GM18870 (cell line): Measurements from ENCODE around the gene EP400.

ENCODE experiments used
- ATAC-seq: cut with Tn5 transposase; IDR thresholded peaks from one replicate; pipeline ENCODE4 v1.9.1; 2021; ENCODE audit warnings: moderate library complexity; ENCODE audit not compliant: unreplicated experiment

The EP400 gene

GRCh38 chr12:132108211-132108832 is 158.6 kb downstream of the EP400 start:
- ATAC-seq: no peak

GRCh38 chr12:132109741-132110140 is 160.0 kb downstream of the EP400 start:
- no peak for ATAC-seq

DNA sequence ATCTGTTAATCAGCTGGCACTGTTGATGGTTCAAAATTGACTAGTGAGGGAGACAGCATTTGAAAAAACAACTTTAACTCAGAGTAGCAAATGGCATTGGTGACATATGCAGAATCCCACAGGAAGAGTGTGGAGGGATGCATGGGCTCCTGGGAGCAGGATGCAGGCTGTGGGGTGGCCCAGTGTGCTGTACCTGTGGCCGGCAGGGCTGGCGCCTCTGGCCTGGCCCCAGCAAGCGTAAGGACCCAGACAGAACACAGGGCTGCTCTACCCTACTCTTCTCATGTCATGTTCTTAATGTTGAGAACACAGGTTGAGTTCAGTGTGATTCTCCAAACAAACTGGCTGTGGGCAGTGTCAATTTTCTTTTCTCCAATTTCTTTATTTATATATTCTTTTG is 160.9 kb downstream of the EP400 start:
- ATAC-seq: no peak

DNA sequence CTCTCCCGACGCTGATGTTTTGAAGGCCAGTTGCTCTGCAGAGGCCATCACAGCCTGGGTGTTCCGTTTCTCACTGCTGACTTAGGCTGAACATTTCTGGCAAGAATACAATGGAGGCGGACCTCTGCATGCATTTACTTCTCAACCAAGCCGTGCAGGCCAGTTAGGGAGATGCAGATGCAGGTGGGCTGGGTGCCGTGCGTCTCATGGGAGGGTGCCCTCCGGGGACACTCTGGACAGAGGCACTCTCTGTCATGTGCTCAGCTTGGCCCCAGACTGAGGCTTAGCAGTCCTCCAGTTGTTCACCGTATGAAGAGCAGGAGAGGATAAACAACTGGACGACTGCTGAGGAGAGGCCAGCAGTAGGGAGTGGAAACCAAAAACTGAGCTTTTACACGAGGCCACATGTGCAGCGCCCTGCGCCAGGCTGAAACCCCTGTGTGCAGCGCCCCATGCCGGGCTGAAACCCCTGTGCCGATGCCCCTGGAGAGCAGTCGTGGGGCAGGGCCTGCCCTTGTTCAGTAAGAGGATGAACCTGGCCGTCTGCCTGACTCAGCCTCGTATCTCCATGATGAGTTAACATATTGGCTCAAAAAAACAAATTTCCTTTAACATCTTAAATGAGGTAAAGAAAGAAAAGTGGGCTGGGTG is 162.0 kb downstream of the EP400 start:
- ATAC-seq: no peak

- ATAC-seq: no peak
Observed at GRCh38 chr12:132114667-132115066, 164.9 kb downstream of the EP400 start.

- no peak for ATAC-seq
Observed at GRCh38 chr12:132115500-132115899, 165.8 kb downstream of the EP400 start.

DNA sequence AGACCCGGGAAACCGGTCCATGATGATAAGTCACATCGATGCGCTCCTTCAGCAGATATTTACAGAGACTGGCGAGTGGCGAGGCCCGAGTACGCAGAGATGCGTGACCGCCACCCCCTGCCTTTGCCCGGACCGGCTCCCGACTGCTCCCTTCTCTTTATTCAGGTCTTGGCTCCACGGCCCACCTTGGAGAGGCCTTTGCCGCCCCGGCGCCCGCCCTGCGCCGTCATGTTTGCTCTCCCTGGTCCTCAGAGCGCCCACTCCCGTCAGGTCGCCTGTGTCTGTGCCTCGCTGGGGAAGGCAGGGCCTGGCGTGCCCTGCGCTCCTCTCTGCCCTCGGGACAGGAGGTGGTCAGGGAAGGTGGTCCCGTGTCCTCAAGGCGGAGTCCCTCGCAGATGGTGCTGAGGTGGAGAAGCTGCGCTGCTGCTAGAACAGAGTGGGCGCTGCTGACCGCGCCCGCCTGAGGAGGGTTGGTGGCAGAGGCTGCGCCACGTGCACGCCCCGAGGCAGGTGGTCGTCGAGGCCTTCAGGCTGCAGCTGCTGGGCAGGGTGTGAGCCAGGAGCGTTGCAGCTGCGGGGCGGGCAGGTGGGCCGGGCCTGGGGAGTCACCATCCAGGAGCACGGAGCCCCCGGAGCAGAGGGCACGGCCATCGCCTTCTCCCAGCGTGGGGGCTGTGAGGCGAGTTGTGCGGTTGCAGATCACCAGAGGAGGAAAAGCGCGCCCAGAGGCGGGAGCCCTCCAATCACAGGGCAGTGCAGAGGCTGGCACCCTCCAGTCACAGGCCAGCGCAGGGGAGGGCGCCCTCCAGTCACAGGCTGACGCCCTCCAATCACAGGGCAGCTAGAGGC is 167.2 kb downstream of the EP400 start:
- no peak for ATAC-seq

DNA sequence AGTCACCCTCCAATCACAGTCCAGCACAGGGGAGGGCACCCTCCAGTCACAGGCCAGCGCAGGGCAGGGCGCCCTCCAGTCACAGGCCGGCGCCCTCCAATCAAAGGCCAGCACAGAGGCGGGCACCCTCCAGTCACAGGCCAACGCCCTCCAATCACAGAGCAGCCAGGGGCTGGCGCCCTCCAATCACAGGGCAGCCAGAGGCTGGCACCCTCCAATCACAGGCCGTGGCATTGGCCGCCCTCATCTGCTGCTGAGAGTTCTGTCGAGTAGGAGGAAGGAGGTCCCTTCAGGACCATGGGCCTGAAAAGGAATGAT is 167.8 kb downstream of the EP400 start:
- no peak for ATAC-seq

- ATAC-seq: no peak
Observed at GRCh38 chr12:132118876-132119275, 169.1 kb downstream of the EP400 start.

DNA sequence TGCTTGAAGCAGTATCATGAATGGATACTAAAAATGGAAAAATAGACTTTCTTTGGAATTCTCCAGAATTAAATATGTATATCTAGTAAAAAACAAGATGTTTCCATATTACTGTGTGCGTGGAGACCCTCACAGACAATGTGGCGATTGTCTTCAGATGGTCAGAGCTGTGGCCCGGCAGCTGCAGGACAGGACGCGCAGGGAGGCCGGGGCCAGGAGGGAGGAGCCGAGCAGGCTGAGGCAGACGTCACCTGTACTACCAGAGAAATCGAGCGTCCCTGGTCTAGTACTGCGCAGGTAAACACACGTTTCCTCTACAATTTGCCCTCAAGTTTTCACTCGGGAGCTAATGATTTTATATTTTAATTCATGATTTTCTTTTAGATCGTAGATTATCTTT is 171.5 kb downstream of the EP400 start:
- no peak for ATAC-seq

- ATAC-seq: no peak
Observed at GRCh38 chr12:132123970-132124765, 174.4 kb downstream of the EP400 start.

- no peak for ATAC-seq
Observed at GRCh38 chr12:132124766-132125425, 175.2 kb downstream of the EP400 start.

DNA sequence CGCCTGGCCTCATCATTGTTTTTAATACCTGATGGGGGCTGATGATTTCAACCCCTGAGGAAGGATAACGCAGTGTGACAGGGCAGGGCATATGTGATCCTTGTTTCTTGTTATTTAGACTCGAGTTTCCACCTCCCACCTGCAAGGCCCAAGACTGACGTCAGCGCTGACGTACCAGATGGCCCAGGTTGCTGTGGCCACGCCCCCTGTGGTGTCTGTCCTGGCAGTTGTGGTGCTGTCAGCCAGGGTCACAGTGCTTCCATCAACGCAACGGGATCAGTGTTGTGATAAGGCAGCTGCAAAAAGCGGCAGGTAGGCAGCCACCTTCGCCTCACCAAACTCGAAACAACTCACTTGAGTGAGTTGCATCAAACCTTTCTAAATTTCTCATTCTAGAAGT is 176.0 kb downstream of the EP400 start:
- ATAC-seq: no peak

DNA sequence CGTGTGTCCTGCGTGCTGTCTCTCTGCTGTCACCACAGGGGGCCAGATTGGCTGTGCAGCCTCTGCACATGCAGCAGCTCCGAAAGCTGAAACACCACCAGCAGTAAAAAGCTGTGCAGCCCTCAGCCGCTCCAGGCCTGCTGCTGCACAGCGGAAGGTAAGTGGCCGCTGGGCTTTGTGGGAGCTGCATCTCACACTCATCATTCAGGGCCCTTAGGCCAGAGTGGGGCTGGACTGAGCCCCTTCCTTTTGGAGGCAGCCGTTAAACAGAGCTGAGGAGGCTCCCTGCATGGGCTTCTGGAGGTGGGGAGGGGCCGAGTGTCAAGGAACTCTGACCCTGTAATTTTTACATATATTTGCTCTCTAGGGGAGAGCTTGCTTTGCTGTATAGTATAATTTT is 177.3 kb downstream of the EP400 start:
- no peak for ATAC-seq

DNA sequence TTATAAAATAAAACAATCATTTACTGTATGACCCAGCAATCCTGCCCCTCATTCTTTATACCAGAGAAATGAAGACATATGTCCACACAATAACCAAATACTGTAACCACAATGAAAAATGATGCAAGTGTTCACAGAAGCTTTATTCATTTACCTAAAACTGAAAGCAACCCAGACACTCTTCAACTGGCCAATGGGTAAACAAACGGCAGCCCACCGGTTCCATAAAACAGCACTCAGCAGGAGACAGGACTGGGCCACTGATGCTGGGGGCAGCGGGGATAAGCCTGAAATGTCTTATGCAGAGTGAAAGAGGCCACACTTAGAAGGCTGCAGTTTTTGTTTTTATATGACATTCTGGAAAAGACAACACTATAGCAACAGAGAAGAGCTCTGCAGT is 179.3 kb downstream of the EP400 start:
- ATAC-seq: no peak

- ATAC-seq: no peak
Observed at GRCh38 chr12:132130690-132131089, 180.9 kb downstream of the EP400 start.
